T-helper 2 cell (primary cell): ENCODE data around the gene SEPTIN8.

ENCODE experiments used
- DNase-seq, 5 experiments: peaks; one replicate each; pipeline versions ENCODE4 v3.0.0 to v3.0.0-alpha.2; 2012 to 2022

SEPTIN8 gene

DNA sequence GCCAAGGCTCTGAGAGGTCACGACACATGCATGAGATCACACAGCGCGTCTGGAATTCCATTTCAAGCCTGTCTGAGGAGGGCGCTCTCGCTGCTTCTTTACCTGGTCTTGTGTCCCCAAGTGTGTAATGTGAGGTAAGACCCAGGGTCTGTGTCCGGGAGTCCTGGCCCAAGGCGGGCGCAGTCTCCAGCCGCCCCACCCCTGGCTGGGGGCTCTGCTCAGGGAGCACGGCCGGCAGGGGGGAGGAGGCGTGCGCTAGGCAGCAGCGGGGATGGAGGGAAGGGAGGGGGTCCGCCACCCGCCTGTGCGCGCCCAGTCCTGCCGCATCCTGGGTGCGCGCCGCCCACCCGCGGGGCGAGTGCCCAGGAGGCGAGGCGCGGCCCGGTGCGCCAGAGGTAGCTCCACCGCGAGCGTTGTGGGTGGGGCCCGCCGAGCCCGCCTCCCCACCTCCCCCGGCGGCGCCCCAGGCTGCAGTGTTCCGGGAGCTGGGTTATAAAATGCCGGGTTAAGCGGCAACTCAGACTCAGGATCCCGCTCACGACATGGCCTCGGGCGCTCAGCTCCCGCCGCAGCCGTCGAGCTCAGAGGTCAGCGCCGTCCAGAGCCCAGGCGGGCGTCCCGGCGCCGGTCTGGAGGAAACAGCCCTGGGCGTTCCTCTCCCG, 30.0 kb downstream of the SEPTIN8 start, which contains the start of gene CCNI2:
TSS of gene CCNI2 (plus strand) at position 473 of the 662 bp plus-strand sequence. CDS start at position 543, 70 bp downstream.
- peak; percentile 43 to 68 (median 66) for DNase-seq

DNA sequence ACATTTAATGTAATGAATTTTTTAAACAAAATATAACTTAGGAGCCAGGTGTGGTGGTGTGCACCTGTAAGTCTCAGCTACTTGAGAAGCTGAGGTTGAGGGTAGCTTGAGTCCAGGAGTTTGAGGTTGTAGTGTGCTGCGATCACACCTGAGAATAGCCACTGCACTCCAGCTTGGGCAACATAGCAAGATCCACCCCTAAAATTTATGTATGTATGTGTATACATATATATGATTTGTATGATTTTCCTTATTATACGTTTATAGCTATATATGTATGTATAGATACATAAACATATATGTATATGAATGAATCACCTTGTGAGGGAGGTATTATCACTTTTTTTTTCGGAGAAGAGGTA, 30.5 kb downstream of the SEPTIN8 start:
- DNase-seq: no peak

DNA sequence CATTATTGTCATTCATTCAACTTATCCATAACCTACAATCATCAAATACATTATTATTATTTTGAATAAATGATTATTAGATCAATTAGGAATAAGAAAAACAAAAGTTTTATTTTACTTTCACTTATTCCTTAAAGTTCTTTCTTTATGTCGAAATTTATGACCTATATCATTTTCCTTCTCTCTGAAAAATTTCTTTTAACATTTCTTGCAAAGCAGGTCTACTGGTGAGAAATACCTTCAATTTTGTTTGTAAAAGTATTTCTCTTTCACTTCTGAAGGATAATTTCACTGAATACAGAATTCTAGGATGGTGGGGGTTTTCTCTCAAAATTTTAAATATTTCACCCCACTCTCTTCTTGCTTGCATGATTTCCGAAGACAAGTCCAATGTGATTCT, 32.4 kb downstream of the SEPTIN8 start:
- no peak for DNase-seq

DNA sequence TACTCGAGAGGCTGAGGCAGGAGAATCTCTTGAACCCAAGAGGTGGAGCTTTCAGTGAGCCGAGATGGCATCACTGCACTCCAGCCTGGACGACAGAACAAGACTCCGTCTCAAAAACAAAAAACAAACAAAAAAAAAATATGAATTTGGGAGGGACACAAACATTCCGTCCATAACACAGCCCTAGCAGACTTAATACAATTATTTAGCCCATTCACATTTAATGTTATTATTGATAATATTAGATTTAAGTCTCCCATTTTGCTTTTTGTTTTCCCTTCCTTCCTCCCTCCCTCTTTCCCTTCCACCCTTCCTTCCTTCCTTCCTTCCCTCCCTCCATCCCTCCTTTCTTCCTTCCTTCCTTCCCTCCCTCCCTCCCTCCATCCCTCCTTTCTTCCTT, 34.4 kb downstream of the SEPTIN8 start:
- no peak for DNase-seq

DNA sequence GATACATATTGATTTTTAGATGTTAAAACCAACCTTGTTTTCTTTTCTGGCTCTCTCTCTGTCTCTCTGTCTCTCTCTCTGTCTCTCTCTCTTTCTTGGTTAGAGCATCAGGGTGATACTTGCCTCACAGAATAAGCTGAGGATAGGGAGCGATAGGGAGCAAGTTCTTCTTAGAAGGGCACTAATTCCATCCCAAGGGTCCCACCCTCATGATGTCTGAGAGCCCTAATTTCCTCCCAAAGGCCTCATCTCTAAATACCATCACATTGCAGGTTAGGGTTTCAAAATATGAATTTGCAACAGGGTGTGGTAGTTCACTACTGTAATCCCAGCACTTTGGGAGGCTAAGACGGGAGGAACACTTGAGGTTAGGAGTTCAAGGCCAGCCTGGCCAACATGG, 34.9 kb downstream of the SEPTIN8 start:
- DNase-seq: no peak

DNA sequence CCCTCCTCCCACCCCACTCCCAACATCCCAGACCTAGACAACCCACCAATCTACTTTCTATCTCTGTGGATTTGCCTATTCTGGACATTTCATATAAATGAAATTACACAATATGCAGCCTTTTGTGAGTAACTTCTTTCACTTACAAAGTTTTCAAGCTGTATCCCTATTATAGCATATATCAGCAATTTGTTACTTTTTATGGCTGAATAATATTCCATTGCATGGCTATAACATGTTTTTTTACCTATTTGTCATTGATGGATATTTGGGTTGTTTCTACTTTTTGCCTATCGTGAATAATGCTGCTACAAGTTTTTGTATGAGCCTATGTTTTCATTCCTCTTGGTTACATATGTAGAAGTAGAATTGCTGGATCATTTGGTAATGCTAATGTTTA, 37.8 kb downstream of the SEPTIN8 start:
- no peak for DNase-seq

DNA sequence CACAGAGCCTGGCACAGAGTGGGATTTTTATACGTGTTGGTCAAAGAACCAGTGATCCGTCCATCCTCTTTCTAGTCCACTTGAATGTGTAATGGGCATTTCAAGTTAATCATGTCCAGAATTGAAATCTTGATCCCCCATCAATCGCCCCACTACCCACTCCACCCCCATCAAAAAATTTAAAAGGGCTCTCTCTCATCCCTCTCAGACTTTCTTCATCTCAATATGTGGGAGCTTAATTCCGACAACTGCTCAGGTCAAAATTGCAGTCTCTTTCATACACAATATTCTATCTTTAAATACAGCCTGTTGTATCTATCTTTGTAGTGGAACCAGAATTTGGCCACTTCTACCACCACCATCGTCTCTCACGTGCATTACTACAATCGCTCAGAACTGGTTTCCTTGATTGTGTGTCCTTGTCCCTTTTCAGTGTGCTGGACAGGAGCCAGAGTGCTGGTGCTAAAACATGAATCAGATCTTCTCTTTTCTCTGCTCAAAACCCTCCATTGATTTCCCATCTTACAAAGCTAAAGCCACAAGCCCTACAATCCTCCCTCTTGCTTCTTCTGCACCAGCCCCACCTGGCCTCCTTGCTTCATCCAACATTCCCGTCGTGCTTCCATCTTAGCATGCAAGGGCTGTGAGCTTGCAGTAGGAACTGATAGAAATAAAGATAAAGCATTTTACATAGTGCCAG, 38.9 kb downstream of the SEPTIN8 start:
- DNase-seq: no peak

DNA sequence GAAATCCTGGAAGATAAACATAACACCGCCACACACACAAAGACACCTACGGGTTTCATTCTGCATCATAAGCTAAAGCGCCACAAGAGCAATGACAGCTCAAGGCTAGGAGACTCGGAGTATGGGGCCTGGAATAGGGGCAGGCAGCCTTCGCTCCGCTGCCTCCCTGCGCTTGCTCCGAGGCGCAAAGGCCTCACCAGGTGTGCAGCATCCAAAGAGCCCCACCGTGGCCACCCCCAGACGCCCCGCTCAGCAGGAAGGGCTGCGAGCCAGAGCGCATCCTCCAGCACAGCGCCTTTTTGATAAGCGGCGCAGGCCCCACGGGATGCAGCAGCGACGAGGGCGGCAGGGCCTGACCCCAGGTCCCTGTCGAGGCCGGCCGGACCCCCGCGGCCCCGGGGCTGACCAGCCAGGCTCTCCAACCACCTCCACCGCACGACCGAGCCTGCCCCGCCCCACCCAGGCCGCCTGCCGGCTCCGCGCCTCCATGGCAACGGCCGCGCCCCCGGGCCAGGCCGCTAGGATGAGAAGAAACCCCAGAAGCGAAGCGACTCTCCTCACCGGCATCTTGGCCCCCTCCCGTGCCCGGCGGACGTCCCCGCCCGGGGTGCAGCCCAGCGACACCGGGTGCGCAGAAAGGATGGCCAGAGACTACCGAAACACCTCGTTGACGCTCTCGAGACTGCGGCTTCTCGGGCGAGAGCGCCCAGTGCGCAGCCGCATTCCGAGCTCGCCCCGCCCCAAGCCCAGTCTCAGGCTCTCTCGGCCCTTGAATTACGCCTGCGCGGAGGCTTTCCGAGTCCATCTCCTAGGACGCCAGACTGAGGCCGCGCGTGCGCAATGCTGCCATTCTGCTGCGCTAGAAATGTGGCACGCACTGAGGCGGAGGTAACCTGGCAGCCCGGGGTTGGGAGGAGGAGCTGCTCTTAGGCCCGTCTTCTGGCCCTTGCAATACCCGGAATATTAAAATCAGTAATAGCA, 39.9 kb downstream of the SEPTIN8 start, which contains the start of gene KIF3A:
TSS of gene KIF3A (minus strand) at position 694 of the 981 bp plus-strand sequence. CDS start at position 567, 127 bp downstream.
- DNase-seq: peak; percentile 95 to 99 (median 98)

DNA sequence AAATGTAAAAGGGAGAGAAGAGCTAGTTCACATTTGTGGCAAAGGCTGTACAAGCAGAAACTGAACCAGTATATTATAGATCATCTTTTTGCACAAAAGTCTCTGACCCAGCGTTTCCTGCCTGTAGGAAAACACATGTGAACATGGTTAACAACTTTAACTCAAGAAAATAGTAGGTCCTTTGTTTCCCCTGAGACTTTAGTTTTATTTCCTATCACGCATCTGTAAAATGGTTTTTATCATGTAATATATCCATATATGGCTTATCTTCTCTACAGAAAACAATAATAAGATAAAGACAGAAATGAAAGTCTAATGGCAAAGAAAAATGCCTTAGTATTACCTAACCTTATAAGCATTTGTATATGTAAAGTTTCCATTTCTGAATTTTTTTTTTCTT, 42.4 kb downstream of the SEPTIN8 start:
- DNase-seq: no peak

DNA sequence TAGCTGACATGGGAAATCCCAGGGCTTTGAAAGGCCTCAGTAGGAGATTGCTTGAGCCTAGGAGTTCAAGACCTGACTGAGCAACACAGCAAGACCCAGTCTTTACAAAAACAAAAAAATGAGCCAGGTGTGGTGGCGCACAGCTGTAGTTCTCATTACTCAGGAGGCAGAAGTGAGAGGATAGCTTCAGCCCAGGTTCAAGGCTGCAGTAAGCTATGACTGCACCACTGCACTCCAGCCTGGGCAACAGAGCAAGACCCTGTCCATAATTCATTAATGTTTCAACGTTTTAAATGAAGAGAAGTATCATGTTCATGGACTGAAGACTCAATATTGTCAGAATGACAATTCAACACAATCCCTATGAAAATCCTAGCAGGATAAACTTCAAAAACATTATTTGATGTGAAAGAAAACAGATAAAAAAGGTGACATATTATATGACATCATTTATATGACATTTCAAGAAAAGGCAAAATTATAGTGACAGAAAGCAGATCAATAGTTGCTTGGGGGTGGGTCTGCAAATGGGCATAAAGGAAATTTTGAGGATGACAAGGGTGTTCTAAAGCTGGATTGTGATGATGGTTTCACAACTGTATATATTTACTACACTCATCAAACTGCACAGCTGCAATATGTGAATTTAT, 43.4 kb downstream of the SEPTIN8 start:
- no peak for DNase-seq

DNA sequence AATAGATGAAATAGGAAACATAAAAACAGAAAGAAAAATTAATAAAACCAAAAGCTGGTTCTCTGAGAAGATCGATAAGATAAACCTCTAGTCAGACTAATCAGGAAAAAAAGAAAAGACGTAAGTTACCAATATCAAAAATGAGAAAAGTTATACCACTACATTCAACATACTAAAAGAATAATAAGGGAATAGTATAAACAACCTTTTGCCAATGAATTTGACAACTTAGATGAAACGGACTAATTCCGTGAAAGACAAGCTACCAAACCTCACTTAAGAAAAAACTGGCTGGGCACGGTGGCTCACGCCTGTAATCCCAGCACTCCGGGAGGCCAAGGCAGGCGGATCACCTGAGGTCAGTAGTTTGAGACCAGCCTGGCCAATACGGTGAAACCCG, 47.1 kb downstream of the SEPTIN8 start:
- DNase-seq: no peak

DNA sequence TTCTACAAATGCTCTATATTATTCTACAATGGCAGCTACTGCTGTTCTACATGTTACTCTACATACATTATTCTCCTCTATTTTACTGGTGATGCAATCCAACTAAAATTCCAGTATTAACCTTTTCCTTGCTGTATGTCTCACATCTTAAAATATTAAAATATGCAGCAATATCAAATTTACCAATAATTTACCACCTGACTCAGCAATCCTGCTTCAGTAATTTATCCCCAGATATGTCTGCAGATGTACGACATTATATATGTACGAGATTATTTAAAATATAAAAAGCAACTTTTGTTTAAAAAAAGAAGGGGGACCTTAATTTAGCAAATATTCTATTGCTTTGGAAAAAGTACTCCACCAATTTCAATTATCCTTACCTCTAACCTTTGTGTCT, 51.3 kb downstream of the SEPTIN8 start:
- no peak for DNase-seq

DNA sequence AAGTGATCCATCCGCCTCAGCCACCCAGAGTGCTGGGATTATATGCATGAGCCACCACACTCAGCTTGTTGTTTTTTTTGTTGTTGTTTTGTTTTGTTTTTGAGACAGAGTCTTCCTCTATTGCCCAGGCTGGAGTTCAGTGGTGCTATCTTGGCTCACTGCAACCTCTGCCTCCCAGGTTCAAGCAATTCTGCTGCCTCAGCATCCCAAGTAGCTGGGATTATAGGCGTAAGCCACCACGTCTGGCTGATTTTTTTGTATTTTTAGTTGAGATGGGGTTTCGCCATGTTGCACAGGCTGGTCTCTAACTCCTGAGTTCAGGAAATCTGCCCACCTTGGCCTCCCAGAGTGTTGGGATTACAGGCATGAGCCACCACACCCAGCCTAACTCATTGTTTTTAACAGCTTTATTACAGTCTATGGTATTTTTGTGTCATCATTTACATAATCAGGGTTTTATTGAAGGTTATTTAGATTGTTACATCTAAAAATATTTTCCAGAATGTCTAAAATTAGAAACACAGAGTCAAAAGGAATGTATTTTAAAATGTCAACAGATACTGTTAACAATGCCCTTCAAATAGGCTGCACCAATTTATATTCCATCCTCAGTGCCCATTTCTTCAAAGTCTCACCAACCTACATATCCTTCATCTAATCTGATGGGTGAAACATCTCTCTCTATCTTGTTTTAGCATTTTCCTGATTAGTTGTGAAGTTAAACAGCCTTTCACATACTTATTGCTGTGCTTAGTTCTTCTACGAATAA, 58.3 kb downstream of the SEPTIN8 start:
- no peak for DNase-seq

DNA sequence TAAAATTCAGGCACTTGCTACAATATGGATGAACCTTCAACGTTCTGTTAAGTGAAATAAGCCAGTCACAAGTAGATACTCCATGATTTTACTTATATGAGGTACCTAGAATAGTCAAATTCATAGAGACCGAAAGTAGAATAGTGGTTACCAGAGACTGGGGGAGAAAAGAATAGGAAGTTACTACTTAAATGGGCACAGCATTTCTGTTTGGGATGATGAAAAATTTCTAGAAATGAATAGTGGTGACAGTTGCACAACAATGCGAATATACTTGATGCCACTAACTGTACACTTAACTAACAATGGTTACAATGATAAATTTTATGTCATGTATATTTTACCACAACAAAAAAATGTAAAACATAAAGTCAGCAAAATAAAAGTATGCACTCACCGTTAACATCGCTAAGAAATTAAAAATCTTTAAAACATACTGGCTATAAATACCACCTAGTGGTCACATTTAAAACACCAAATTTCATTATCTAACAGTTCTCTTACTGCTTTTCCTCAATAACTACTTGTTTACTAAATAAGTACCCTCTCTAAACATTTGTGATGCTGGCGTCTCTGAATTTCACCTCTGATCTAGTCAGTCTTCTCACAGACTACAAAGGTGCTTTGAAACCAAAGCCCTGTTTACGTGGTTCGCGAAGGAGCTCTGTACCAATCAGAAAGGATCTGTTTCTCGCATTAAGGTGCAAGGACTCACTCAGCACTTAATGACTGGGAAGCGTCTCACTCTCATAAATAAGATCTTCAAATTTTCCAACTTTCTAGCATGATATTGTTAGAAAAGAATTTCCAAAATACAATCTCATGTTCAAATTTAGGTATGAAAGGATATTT, 62.4 kb downstream of the SEPTIN8 start:
- DNase-seq: peak in 1 of 5 experiments; percentile 65

DNA sequence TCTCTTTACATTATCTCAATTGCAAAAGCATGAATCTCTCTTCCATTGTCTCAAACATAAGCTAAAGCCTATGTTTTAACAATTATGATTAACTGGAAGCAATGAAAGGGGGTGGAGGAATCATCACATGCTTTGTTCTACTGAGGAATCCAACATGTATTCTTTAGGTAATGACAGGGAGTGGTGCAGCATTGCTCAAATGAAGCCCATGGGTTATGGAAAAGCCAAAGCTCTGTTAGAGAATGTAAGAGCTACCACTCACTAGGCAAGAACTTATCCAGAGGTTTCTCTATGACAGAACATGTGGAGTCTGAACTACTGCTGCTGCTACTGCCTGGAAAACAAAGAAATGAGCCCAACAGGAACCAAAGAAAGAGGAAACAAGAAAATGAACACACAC, 68.4 kb downstream of the SEPTIN8 start:
- DNase-seq: no peak

DNA sequence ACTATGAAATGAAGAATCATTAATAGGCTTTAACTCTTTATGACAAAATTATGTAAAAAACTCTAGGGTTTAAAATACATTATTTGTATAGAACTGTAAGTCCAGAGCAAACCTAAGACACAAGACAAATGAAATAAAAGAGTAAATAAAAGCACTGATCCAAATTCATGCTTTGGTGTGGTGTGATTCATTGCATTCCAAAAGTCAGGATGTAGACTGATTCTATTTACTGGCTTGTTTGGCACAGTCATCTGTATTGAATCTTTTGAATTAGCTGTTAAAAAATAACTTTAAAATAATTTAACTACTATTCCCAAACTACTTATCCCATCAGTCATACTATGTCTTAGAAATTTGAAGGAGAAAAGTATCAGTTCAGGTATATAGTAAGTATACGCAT, 72.2 kb downstream of the SEPTIN8 start:
- DNase-seq: no peak
